ENCODE measurements around the gene AP1M1. TPM values are rescaled to one million over a fixed set of nuclear protein-coding genes. Genes with fewer than 3 reads are reported as not detected.

Gene AP1M1
- total and polyA plus RNA-seq, 9 donors: 28.4 to 81.7 (median 51.6) TPM

GRCh38 chr19:16263141-16263761 is 65.5 kb downstream of the AP1M1 start:
- Histone ChIP-seq H3K4me1 (ENCODE audit: insufficient read depth) (no peaks in the 10 kb centered on the region), H3K27ac (no peak overlapping the region), H3K9me3 (no peaks in the 10 kb centered on the region), H3K36me3 (no peaks in the 10 kb centered on the region), H3K4me3 (no peak overlapping the region), H3K27me3 (no peaks in the 10 kb centered on the region)
- TF ChIP-seq EP300 (IDR thresholded peaks at IDR 0.05) (no peak), CTCF (IDR thresholded peaks at IDR 0.05) (no peak), POLR2A (IDR thresholded peaks at IDR 0.05) (no peak)
- no peak for DNase-seq
- 81 to 87% (median 83%) methylated on average over 14 of the region's 14 CpGs for WGBS, 3 donors
- intact Hi-C loops (cut with DNase I): loop anchor here in 1 of 4 donors (5.0 kb wide), 1 partner anchor 114 kb away; no protein-coding TSS in a partner anchor

- H3K4me1 ChIP-seq (ENCODE audit: insufficient read depth): no peaks in the 10 kb centered on the region
- no peak overlapping the region for H3K27ac ChIP-seq
- no peak overlapping the region for H3K4me3 ChIP-seq
- no peak for DNase-seq
- H3K27me3 ChIP-seq: no peaks in the 10 kb centered on the region
- intact Hi-C loops (cut with DNase I): no loop called here
- 76 to 78% (median 78%) methylated on average over 3 of the region's 3 CpGs for WGBS, 3 donors
- TF ChIP-seq CTCF (IDR thresholded peaks at IDR 0.05) (no peak), POLR2A (IDR thresholded peaks at IDR 0.05) (no peak), EP300 (IDR thresholded peaks at IDR 0.05) (no peak)
- H3K36me3 ChIP-seq: no peaks in the 10 kb centered on the region
- no peaks in the 10 kb centered on the region for H3K9me3 ChIP-seq
These were observed 67.5 kb downstream of the AP1M1 start for GRCh38 chr19:16265205-16265604.

GRCh38 chr19:16265890-16266585 is 68.3 kb downstream of the AP1M1 start:
- no peaks in the 10 kb centered on the region for H3K4me1 ChIP-seq (ENCODE audit: insufficient read depth)
- H3K36me3 ChIP-seq: no peaks in the 10 kb centered on the region
- no peak for DNase-seq
- H3K27ac ChIP-seq: no peak overlapping the region
- H3K27me3 ChIP-seq: no peaks in the 10 kb centered on the region
- no peaks in the 10 kb centered on the region for H3K9me3 ChIP-seq
- TF ChIP-seq POLR2A (IDR thresholded peaks at IDR 0.05) (no peak), EP300 (IDR thresholded peaks at IDR 0.05) (no peak), CTCF (IDR thresholded peaks at IDR 0.05) (no peak)
- no peak overlapping the region for H3K4me3 ChIP-seq
- WGBS, 3 donors: 93 to 95% (median 95%) methylated on average over 12 to 14 of the region's 14 CpGs
- intact Hi-C loops (cut with DNase I): no loop called here

- H3K4me1 ChIP-seq (ENCODE audit: insufficient read depth): no peaks in the 10 kb centered on the region
These were observed 68.9 kb downstream of the AP1M1 start for GRCh38 chr19:16266586-16266942.

More at GRCh38 chr19:16266586-16266942, 68.9 kb downstream of the AP1M1 start:
- 66 to 83% (median 69%) methylated on average over 14 of the region's 14 CpGs for WGBS, 3 donors
- Histone ChIP-seq H3K27me3 (no peaks in the 10 kb centered on the region), H3K27ac (no peak overlapping the region), H3K4me3 (no peak overlapping the region), H3K9me3 (no peaks in the 10 kb centered on the region), H3K36me3 (no peaks in the 10 kb centered on the region)
- intact Hi-C loops (cut with DNase I): no loop called here
- no peak for TF ChIP-seq POLR2A (IDR thresholded peaks at IDR 0.05)
- TF ChIP-seq CTCF (IDR thresholded peaks at IDR 0.05): no peak
- TF ChIP-seq EP300 (IDR thresholded peaks at IDR 0.05): no peak
- DNase-seq: no peak
